Mesenteric fat pad (tissue), 1 donor: ENCODE measurements around the gene DMXL2. TPM values are rescaled to one million over a fixed set of nuclear protein-coding genes. Genes with fewer than 3 reads are reported as not detected.
"Not testable (repeated sequence)": the region's sequence is repeated elsewhere in the genome, so short reads cannot be mapped to it uniquely, and the experiment has no call there.

ENCODE experiments used
- DNase-seq: peaks from one replicate; pipeline ENCODE4 v3.0.0-alpha.2; 2020; ENCODE audit warnings: low spot score
- total RNA-seq: library from RNA; stranded (reverse); fragmentation: NEBNext Ultra II Directional; extraction: Animal tissue kit (Norgen Biotek cat#: 25700); gene quantifications from one replicate; pipeline ENCODE4 v1.2.1, GENCODE V29; 2021
- donor health status: DM: yes; HTN: yes; CAD: no.

Gene DMXL2
- total RNA-seq, 1 donor from 2014 or later, result 46.7 TPM

DNA sequence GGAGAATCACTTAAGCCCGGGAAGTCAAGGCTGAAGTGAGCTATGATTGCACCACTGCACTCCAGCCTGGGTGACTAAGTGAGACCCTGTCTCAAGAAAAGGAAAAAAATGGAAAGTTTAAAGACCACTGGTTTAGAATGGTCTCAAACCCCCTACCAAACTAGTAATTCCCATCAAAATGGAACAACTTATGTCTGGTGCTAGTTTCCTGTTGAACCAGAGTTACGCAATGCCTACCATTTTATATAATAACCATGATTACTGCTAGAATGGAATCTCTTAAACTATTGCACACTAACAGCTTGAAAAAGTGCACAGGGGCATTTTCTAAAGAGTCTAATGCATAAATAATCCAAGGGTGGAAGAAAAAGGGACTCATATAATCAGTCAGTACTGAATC is 43.6 kb downstream of the DMXL2 start:
- no peak for DNase-seq

DNA sequence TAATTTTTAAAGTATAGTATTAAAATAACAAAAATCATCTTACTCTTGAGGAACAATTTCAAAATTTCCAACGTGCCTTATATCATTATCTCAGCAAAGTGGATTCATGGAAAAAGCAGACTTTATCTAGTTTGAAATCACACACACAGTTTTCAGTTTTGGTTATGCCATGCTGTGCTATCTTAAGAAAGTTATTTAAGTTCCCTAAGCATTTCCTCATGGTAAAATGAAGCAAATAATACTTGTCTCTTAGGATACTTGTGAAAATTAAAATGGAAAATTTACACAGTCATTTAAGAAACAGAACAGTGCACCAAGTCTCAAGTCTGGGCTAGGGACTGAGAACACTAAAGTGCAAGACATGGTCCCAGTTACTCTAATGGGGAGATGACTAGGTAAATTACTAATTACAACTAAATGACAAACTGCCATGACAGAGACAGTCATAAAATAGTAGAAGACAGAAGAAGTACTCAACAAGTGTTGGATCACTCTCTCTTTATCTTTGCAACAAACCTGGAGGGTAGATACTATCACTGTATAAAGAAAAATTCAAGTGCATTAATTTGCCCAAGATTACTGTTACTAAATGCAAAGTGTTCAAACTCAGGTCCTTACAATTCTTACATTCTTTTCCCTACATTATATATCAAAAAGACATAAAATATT is 44.8 kb downstream of the DMXL2 start:
- no peak for DNase-seq

DNA sequence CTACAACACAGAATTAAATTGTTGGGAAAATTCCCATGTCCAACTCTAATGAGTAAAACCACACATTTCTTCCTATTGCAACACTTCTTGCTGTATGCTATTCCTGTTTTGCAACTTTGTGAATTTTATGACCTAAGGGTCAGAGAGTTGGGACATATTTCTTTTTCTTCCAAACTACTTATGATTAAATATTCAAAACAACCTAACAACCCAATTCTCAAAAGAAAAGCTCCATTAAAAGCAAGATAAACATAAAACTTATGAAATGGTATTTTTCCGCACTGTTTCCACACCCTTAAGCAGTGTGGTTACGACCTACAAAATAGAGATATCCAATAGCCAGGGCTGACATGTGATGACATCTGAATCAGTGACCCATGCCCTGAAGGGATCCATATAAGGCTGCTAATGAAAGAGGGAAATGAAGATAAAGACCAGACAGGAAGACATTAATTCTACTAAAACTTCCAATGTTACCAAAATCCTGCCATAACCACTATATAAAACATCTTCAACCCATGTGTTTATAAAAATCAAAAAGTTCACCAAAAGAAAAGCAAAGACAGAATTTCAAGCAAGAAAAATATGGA is 45.6 kb downstream of the DMXL2 start:
- DNase-seq, result no peak

DNA sequence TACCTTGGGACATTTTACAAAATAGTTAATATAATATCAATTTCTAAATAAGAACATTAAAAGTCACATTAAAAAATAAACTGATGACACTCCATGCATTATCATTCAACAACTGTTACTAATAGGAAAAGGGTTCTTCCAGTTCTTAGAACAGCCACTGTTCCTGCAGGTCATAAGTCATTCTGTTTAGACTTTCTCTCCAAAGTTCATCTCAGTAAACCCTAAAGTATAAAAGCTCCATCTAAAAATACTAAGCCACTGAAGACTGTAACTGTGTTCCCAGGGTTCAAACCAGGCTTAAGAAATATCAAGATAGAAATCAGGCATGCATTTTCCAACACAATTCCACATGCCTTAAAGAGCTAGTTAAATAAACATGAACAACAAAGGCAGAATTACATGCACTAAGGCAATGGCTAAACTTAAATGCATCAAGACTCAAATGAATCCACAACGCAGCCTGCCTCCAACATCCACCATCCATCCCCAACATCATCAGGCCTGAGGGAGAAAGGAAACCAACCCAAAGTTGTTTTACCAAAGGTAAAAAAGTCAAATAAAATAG is 46.2 kb downstream of the DMXL2 start:
- DNase-seq, result no peak

DNA sequence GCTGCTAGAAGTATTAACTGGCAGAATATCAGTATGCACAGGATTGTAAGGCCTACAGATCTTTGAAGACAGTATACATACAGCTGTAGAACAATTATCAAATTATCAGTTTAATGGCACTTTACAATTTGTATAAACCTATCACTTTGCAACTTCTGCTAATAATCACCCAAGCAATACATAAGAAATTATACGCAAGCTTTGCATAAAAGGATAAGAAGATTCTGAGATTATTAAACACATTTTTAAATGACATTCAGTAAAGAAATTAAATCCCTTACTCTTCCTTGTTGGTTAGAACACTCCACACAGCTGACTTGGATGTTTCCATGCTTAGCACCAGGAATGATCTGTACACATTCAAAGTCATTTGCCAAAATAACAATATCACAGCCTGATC is 46.8 kb downstream of the DMXL2 start:
- no peak for DNase-seq

DNA sequence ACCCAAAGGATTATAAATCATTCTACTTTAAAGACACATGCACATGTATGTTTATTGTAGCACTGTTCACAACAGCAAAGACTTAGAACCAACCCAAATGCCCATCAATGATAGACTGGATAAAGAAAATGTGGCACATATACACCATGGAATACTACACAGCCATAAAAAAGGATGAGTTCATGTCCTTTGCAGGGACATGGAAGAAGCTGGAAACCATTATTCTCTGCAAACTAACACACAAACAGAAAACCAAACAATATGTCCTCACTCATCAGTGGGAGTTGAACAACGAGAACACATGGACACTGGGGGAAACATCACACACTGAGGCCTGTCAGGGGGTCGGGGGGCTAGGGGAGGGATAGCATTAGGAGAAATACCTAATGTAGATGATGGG is 49.2 kb downstream of the DMXL2 start:
- not testable (repeated sequence) for DNase-seq

DNA sequence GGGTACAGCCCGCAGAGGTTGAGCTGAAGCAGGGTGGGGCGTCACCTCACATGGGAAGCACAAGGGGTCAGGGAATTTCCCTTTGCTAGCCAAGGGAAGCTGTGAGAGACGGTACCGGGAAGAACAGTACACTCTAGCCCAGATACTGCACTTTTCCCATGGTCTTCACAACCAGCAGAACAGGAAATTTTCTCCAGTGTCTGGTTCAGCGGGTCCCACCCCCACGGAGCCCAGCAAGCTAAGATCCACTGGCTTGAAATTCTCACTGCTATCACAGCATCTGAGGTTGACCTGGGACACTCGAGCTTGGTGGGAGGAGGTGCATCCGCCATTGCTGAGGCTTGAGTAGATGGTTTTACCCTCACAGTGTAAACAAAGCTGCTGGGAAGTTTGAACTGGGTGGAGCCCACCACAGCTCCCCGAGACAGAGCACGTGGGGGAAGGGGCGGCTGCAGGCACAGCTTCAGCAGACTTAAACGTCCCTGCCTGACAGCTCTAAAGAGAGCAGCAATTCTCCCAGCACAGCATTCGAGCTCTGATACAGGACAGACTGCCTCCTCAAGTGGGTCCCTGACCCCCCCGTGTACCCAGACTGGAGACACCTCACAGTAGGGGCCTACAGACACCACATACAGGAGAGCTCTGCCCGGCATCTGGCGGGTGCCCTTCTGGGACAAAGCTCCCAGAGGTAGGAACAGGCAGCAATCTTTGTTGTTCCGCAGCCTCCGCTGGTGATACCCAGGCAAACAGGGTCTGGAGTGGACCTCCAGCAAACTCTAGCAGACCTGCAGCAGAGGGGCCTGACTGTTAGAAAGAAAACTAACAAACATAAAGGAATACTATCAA is 53.4 kb downstream of the DMXL2 start:
- DNase-seq, result not testable (repeated sequence)

DNA sequence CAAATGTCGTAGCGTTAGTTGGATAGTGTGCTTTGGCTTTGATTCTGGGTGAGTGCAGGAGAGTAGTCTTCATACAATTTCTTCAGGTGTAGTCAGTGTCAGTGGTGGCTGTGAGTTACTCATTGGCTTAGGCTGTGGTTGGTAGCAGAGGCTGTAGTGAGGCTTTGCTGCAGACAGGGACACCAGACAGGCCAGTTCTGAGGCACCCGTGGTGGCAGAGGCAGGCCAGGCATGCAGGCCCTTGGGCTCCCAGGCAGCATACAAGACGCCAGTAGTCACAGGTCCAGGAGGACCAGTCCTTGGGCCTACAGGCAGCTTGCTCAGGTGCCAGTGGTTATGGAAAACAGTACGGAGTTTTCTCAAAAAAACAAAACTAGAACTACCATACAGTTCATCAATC is 61.3 kb downstream of the DMXL2 start:
- no peak for DNase-seq

DNA sequence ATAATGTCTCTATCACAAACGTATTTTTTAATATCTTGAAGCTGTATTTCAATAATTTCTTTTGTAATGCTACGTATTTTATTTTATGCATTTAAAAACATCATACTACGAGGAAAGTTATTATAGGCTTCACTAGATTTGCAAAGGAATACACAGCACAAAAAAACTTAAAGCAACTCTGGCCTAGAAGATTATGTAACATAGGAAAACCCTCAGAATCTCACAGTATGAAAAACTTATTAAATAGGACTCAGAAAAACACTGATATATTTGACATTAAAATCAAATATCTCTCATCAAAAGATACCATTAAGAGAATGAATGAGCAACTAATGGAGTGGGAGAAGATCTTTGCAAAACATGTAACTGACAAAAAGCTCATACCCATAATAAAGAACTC is 63.7 kb downstream of the DMXL2 start:
- DNase-seq, result no peak

DNA sequence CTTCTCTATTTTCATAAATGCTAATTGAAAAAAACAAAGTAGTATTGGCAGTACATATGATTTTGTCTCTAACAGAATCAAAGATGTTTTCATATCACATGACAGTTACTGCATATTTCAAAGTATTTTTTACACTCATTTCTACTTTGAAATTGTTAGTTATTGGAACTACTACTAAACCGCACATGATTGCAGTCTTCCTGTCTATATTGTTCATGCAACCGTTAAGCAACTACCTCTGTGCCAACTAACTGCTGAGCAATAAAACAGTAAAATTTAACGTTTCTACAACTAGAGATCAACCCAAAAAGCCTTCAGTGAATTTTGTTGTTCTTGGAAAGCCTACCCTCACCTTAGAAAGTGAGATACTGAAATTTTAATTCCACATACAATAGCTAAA is 64.2 kb downstream of the DMXL2 start:
- no peak for DNase-seq

DNA sequence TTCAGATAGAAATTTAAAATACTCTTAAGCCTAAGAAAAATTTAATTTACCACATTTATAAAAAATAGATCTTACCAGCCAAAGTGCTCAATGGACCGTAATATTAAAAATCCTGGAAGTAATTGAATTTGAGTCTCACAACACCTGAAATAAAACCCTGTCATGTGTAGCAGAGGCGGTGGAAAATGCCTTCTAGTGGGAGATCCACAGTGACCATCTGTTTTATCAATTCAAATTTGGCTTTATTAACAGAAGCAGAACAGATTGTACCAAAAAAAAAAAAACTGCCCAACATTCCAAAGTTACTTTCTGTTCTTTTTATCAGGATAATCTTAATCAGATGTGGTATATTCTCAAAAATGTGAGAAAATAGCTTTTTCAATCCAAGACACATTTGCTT is 71.7 kb downstream of the DMXL2 start:
- DNase-seq, result no peak

DNA sequence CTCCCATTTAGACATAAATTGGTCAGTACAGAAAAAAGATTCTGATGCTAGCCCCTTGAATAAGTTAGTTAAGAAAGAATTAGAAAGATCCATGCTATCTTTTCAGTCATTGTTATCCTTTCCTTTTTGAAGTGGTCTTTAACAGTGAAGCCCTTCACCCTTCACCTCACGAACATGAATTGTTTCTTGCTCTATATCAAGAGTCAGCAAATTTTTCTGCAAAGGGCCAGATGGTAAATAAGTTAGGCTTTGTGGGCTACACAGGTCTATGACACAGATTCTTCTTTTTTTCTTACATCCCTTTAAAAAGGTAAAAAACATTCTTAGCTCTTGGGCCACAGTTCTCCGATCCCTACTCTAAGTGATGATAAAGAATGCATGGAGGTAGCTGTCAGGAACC is 74.9 kb downstream of the DMXL2 start:
- DNase-seq, result no peak

DNA sequence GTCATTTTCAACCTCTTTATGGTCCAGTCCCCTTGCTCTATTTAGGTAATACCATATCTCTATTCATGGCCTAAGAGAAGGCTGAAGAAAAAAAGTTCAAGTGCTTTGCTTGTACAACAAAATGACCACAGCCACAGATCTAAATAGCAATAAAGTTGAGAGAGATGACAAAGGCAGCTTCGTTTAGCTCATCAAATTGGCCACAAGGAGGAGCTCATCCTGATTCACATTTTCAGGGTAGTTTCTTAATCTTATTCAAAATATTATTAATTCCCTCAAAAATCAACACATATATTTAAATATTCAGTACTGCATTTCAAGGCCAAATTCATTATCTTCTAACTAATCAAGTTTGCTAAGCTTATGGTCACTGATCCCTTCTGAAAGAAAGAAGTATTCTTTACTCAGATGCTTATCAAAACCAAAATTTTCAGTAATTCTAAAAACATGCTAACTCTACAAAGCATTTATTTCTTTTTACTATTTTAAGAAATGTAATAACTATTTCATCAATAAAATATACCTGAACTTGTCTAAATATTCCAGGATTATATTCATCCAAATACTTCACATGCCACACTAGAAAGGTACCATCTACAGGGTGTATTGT is 85.5 kb downstream of the DMXL2 start:
- no peak for DNase-seq

DNA sequence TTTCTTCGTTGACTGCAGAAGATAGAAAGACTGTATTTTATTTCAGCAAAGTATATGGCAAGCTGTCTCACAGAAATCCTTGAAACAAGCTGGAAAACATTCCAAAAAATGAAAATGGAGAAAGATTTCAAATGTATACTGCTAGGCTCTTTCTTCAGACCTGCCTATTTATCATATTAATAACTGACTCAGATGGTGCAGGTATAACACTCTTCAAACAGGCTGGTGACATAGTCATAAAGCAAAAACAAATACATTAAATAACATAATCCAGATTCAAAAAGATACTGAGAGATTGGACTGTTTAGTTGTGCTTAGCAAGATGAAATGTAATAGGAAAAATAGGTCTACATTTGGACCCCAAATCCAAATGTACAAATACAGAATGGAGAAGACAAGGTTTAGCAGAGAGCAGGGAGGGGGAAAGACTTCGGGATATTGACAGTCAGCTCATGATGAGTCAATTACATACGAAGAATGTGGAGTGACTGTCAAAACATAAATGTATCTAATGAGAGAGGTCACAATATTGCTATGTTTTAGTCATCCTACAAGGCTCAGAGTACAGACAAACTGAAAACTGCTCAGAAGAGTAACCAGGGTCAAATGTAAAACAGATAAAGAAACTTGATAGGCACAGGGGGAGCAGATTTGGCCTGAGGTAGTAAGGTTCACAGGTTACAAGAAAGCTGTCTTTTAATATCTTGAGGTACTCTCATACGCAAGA is 88.7 kb downstream of the DMXL2 start:
- no peak for DNase-seq

DNA sequence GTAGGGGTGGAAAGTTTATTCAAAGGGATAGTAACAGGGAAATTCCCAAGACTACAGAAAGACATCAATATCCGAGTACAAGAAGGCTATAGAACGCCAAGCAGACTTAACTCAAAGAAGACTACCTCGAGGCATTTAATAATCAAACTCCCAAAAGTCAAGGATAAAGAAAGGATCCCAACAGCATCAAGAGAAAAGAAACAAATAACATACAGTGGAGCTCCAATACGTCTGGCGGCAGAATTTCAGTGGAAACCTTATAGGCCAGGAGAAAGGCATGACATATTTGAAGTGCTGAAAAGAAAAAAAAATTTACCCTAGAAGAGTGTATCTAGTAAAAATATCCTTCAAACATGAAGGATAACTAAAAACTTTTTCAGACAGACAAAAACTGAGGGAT is 95.6 kb downstream of the DMXL2 start:
- DNase-seq, result no peak

DNA sequence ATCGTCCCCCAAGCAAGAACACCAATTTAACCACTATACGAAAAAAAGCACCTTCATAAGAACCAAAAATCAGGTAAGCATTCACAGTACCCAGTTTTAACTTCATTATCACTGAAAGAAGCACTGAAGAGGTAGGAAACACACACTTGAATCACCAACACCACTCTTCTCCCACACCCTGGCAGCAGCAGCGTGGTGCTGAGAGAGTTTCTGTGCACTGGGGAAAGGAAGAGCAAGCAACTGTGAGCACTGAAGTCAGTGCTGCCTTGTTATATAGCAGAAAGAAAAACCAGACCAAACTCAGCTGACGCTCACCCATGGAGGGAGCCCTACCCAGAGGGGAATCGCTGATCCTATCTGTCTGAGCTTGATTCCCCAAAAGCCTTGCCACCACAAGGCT is 98.2 kb downstream of the DMXL2 start:
- no peak for DNase-seq

DNA sequence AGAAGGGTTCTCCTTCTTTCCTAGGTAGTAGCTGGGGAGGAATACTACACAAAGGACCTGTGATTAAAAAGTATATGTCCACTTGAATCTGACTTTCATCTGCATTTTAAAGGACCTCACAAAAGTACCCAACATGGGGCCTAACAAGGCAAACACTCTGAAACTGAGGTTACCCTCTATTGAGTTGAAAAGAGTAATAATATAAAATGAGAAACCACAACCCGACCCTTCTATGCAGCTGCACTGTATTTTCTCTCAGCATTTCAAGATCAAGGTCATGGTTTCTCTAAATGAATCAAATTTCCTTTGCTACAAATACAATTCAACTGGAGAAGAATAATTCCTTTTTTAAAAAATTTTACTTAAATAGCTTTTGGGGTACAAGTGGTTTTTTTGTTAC is 106.3 kb downstream of the DMXL2 start:
- DNase-seq, result no peak

DNA sequence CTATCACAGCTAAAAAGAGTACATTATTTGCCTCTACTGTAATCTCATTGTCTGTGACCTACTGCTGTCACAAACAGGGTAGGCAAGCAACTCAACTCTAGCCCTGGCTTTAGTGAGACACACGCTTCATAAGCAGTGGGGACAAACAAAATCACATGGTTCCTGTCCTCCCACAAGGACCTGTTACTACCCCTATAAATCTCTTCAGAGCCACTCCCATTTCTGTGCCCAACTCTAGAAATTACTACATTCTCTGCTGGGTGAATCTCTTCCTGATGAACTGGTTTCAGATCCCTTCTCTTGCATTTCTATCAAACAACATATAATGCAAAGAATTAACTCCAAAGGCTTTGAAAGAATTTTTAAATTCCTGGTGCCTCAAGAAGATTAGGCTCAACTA is 117.3 kb downstream of the DMXL2 start:
- no peak for DNase-seq

DNA sequence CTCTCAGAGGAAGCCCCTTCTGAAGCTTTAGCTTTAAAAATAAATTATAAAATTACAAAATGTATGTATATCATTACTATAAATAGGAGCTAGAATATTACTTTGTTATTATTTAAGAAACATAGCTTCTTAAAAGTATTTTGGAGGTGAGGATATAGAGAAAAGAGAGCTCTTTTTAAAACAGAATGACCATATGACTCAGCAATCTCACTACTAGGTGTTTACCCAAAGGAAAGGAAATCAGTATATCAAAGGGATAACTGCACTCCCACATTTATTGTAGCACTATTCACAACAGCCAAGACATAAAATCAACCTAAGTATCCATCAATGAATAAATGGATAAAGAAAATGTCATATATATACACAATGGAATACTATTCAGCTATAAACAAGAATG is 119.6 kb downstream of the DMXL2 start:
- DNase-seq, result no peak

DNA sequence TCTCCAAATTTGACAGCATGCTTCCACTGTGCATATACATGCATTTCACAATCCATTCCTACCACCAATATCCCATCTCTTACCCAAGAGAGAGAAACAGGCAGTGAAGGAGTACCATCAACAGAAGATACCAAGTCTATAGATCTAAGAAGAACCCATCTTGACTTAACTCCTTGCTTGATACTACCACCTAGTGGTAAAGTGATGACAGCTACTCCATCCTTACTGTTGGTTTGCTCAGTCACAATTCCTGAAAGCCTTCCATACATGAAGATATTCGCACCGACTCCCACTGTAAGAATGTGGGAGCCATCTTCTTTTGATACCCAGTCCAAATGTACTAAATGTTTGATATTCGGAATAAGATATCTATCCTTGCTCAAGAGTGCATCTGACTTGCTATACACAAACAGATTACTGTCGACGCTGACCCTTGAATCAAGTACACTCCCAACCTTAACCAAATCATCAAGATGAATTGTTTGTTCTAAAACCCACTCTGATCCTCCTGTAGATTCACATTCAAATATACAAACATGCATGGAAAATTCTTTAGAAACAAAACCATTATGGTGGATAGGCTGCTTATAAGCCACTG is 123.1 kb downstream of the DMXL2 start:
- DNase-seq, result no peak

DNA sequence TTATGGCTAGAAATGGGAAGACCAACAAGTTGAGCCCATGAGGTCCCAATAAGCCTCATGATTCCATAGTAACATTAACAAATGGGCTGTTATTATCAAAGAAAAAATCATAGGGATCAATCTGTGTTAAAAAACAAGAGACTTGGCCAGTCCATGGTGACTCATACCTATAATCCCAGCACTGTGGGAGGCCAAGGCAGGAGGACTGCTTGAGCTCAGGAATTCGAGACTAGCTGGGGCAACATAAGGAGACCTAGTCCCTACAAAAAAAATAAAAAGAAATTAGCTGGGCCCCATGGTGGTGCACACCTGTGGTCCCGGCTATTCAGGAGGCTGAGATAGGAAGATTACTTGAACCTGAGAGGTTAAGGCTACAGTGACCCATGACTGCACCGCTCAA is 124.8 kb downstream of the DMXL2 start:
- DNase-seq, result no peak
